GM13977 (cell line): ENCODE results near the gene SLC25A38.
"Not testable (repeated sequence)": the region's sequence is repeated elsewhere in the genome, so short reads cannot be mapped to it uniquely, and the experiment has no call there.

Experiments used
- DNase-seq: peaks from one replicate; pipeline ENCODE4 v3.0.0; 2012; ENCODE audit warnings: low spot score
- CTCF ChIP-seq: IDR thresholded peaks from 2 replicates; pipeline ENCODE4 v1.5.1; 2012; ENCODE audit warnings: mild to moderate bottlenecking, control low read depth; ENCODE audit not compliant: insufficient read depth; ENCODE audit errors: extremely low read depth, missing control alignments
- in situ Hi-C: fragments of 300-500 bp; cut with MboI; formaldehyde crosslinking; loops from one replicate; pipeline ENCODE4 v1.12.0; 2022; ENCODE audit warnings: low sequenced_read_pairs, low pct_unique_long_range_greater_than_20kb, mixed read lengths, inconsistent platforms; ENCODE audit not compliant: unreplicated experiment

The SLC25A38 gene

GRCh38 chr3:39413691-39414420, 30.7 kb downstream of the SLC25A38 start:
- in situ Hi-C loops, result no loop called here
- DNase-seq, result no peak
- no peak for TF ChIP-seq CTCF

- no peak for DNase-seq
- no peak for TF ChIP-seq CTCF
- in situ Hi-C loops, result no loop called here
Observed at GRCh38 chr3:39414421-39414907, 31.3 kb downstream of the SLC25A38 start.

- in situ Hi-C loops, DNase-seq: not testable (repeated sequence)
Observed at GRCh38 chr3:39415302-39415701, 32.1 kb downstream of the SLC25A38 start.

GRCh38 chr3:39415983-39416382, 32.8 kb downstream of the SLC25A38 start:
- in situ Hi-C loops, result no loop called here
- TF ChIP-seq CTCF, result no peak
- no peak for DNase-seq

- in situ Hi-C loops, DNase-seq: not testable (repeated sequence)
Observed at GRCh38 chr3:39416998-39417397, 33.8 kb downstream of the SLC25A38 start.

GRCh38 chr3:39418556-39419225, 35.5 kb downstream of the SLC25A38 start:
- in situ Hi-C loops, DNase-seq: not testable (repeated sequence)

GRCh38 chr3:39419742-39420315, 36.7 kb downstream of the SLC25A38 start:
- DNase-seq, result no peak
- no peak for TF ChIP-seq CTCF
- in situ Hi-C loops, result no loop called here

- in situ Hi-C loops, result no loop called here
- no peak for TF ChIP-seq CTCF
- no peak for DNase-seq
Observed at GRCh38 chr3:39420543-39420942, 37.4 kb downstream of the SLC25A38 start.
